Lung (tissue), 12 donors: ENCODE data around the gene UBE2I. TPM values are rescaled to one million over a fixed set of nuclear protein-coding genes. Genes with fewer than 3 reads are reported as not detected.

Experiments
- ATAC-seq: fragments of 200-7000 bp; cut with Tn5 transposase; one replicate; pipeline ENCODE4 v1.9.1; 2020; ENCODE audit warnings: moderate number of reproducible peaks; ENCODE audit not compliant: insufficient read depth, low FRiP score
- DNase-seq, 3 donors: peaks; one replicate each; pipeline ENCODE4 v3.0.0-alpha.2; 2013 to 2017
- H3K27ac ChIP-seq, 2 donors: one replicate each; pipeline ENCODE4 v1.5.1; 2013; ENCODE audit warnings: mild to moderate bottlenecking in 2 of 2, moderate library complexity in 2 of 2, control low read depth in 1 of 2, inconsistent platforms in 1 of 2, low read depth in 1 of 2, low read length in 1 of 2
- H3K27me3 ChIP-seq, 3 donors: one replicate each; pipeline ENCODE4 v1.5.1; 2013; ENCODE audit warnings: low read length in 2 of 3; ENCODE audit not compliant: control insufficient read depth in 3 of 3, insufficient read depth in 3 of 3
- H3K36me3 ChIP-seq, 4 donors: one replicate each; pipeline ENCODE4 v1.5.1; 2013; ENCODE audit warnings: low read length in 4 of 4, mild to moderate bottlenecking in 1 of 4, moderate library complexity in 1 of 4; ENCODE audit not compliant: control insufficient read depth in 4 of 4, insufficient read depth in 4 of 4
- H3K4me1 ChIP-seq, 5 donors: one replicate each; pipeline ENCODE4 v1.5.1; 2013; ENCODE audit warnings: low read length in 5 of 5, mild to moderate bottlenecking in 2 of 5, moderate library complexity in 1 of 5; ENCODE audit not compliant: control insufficient read depth in 5 of 5, insufficient read depth in 5 of 5
- H3K4me3 ChIP-seq: one replicate; pipeline ENCODE4 v1.5.1; 2013; ENCODE audit warnings: mild to moderate bottlenecking, control low read depth, moderate library complexity
- H3K9ac ChIP-seq, 2 donors: one replicate each; pipeline ENCODE4 v1.5.1; 2013; ENCODE audit warnings: low read length in 2 of 2, control low read depth in 1 of 2; ENCODE audit not compliant: insufficient read depth in 1 of 2
- H3K9me3 ChIP-seq, 4 donors: one replicate each; pipeline ENCODE4 v1.5.1; 2013; ENCODE audit warnings: low read length in 3 of 4, mild to moderate bottlenecking in 1 of 4, moderate library complexity in 1 of 4; ENCODE audit not compliant: control insufficient read depth in 4 of 4, insufficient read depth in 3 of 4
- CTCF ChIP-seq: IDR thresholded peaks from 2 replicates; pipeline ENCODE4 v1.5.1; 2012; ENCODE audit warnings: mild to moderate bottlenecking; ENCODE audit errors: control extremely low read depth, extremely low read depth
- WGBS, 2 donors: extraction: QIAGEN DNeasy Blood & Tissue Kit; methylation state at CpG; one replicate each; pipeline ENCODE4 v1.1.7; 2013; 5-methylcytosine and 5-hydroxymethylcytosine counted together
- polyA plus RNA-seq, 2 donors: library from polyadenylated mRNA; stranded (reverse); fragments of 200-250 nt; gene quantifications; one replicate each; pipeline ENCODE4 v1.2.1, GENCODE V29; 2013
- total RNA-seq, 2 donors: library from RNA; depleted of rRNA in 1 of 2; stranded (reverse); fragments of >200 nt in 1 of 2; gene quantifications; one replicate each; pipeline ENCODE4 v1.2.1, GENCODE V29; 2014 to 2021
- donor health status: control.
- donor health status: control.
- donor health status: Bipolar disorder and iron deficiency.
- donor health status: healthy.
- donor health status: DM: yes; HTN: yes; CAD: no.

UBE2I gene
- total and polyA plus RNA-seq, 4 donors = 63.9 to 96.8 (median 81.5) TPM

- H3K27ac ChIP-seq = peak within 1 kb of the TSS in 1 of 2 donors; percentile 21
- H3K9me3 ChIP-seq = peaks cover 0 to 3% (median 0%) of the 10 kb centered on the region in 4 donors
- TF ChIP-seq CTCF = no peak
- H3K36me3 ChIP-seq = no peaks in the 10 kb centered on the region
- H3K27me3 ChIP-seq = peaks cover 0 to 41% (median 22%) of the 10 kb centered on the region in 3 donors
- no peak for DNase-seq
- H3K9ac ChIP-seq = no peak within 1 kb of the TSS
- H3K4me1 ChIP-seq = peaks cover 0 to 18% (median 14%) of the 10 kb centered on the region in 5 donors
- peak within 1 kb of the TSS; percentile 25 for H3K4me3 ChIP-seq
- 4 to 5% methylated on average over 40 to 83 of the region's 83 CpGs for WGBS, 2 donors
- ATAC-seq = no peak
Measured at GRCh38 chr16:1333149-1333812, 23.8 kb downstream of the UBE2I start, which contains the start of gene BAIAP3. TSS of gene BAIAP3 (plus strand) at chr16:1333645. CDS start at chr16:1338550, 4,905 bp downstream.

GRCh38 chr16:1333854-1334700, 24.6 kb downstream of the UBE2I start:
- DNase-seq (no peak), ATAC-seq (no peak)

GRCh38 chr16:1334739-1335138, 25.3 kb downstream of the UBE2I start:
- Histone ChIP-seq H3K9ac (no peak overlapping the region), H3K36me3 (no peaks in the 10 kb centered on the region), H3K27me3 (peaks cover 0 to 41% (median 22%) of the 10 kb centered on the region in 3 donors), H3K27ac (no peak overlapping the region), H3K9me3 (peaks cover 0 to 3% (median 0%) of the 10 kb centered on the region in 4 donors), H3K4me1 (peaks cover 0 to 18% (median 14%) of the 10 kb centered on the region in 5 donors), H3K4me3 (no peak overlapping the region)
- DNase-seq (no peak), ATAC-seq (no peak)
- WGBS, 2 donors = 40 to 41% methylated on average over 9 of the region's 9 CpGs
- no peak for TF ChIP-seq CTCF

More at GRCh38 chr16:1333854-1334700, 24.6 kb downstream of the UBE2I start:
- H3K27me3 ChIP-seq = peaks cover 0 to 41% (median 22%) of the 10 kb centered on the region in 3 donors
- H3K4me3 ChIP-seq = peak overlapping the region; percentile 12
- peaks cover 0 to 18% (median 14%) of the 10 kb centered on the region in 5 donors for H3K4me1 ChIP-seq
- TF ChIP-seq CTCF = no peak
- no peaks in the 10 kb centered on the region for H3K36me3 ChIP-seq
- WGBS, 2 donors = 2 to 3% methylated on average over 49 to 78 of the region's 78 CpGs
- H3K9ac ChIP-seq = no peak overlapping the region
- H3K27ac ChIP-seq = no peak overlapping the region
- peaks cover 0 to 3% (median 0%) of the 10 kb centered on the region in 4 donors for H3K9me3 ChIP-seq
